Glutamatergic neuron (in vitro differentiated cells): ENCODE data around the gene KIF3A. TPM values are rescaled to one million over a fixed set of nuclear protein-coding genes. Genes with fewer than 3 reads are reported as not detected.

Experiments used
- DNase-seq: peaks from one replicate; pipeline ENCODE4 v3.0.0; 2022
- H3K27ac Mint-ChIP-seq: one replicate; pipeline ENCODE4 v1.8.0; 2020; ENCODE audit warnings: mild to moderate bottlenecking, mixed read lengths, inconsistent platforms; ENCODE audit not compliant: unreplicated experiment
- H3K27me3 Mint-ChIP-seq: one replicate; pipeline ENCODE4 v1.8.0; 2020; ENCODE audit warnings: mild to moderate bottlenecking, moderate library complexity, mixed read lengths, inconsistent platforms; ENCODE audit not compliant: unreplicated experiment
- H3K36me3 Mint-ChIP-seq: one replicate; pipeline ENCODE4 v1.8.0; 2020; ENCODE audit warnings: mild to moderate bottlenecking, mixed read lengths, inconsistent platforms; ENCODE audit not compliant: unreplicated experiment
- H3K4me1 Mint-ChIP-seq: one replicate; pipeline ENCODE4 v1.8.0; 2020; ENCODE audit warnings: mild to moderate bottlenecking, low read depth, mixed read lengths, inconsistent platforms; ENCODE audit not compliant: unreplicated experiment
- H3K4me3 Mint-ChIP-seq: one replicate; pipeline ENCODE4 v1.8.0; 2020; ENCODE audit warnings: mild to moderate bottlenecking, mixed read lengths, inconsistent platforms; ENCODE audit not compliant: unreplicated experiment
- H3K9me3 Mint-ChIP-seq: one replicate; pipeline ENCODE4 v1.8.0; 2020; ENCODE audit warnings: mild to moderate bottlenecking, moderate library complexity, mixed read lengths, inconsistent platforms; ENCODE audit not compliant: unreplicated experiment
- total RNA-seq: library from RNA; stranded (reverse); fragmentation: NEBNext Ultra II Directional; extraction: Animal tissue kit (Norgen Biotek cat#: 25700); gene quantifications from one replicate; pipeline ENCODE4 v1.2.1, GENCODE V29; 2021; ENCODE audit not compliant: unreplicated experiment
- TF ChIP-seq, protein P1 (sequence below): fragments of 200-600 bp; sonication (generic); IDR thresholded peaks from one replicate; pipeline ENCODE4 v1.5.0; 2021; ENCODE audit not compliant: partially characterized antibody, unreplicated experiment

Gene KIF3A
- total RNA-seq, 1 donor from 2014 or later: 42.4 TPM

DNA sequence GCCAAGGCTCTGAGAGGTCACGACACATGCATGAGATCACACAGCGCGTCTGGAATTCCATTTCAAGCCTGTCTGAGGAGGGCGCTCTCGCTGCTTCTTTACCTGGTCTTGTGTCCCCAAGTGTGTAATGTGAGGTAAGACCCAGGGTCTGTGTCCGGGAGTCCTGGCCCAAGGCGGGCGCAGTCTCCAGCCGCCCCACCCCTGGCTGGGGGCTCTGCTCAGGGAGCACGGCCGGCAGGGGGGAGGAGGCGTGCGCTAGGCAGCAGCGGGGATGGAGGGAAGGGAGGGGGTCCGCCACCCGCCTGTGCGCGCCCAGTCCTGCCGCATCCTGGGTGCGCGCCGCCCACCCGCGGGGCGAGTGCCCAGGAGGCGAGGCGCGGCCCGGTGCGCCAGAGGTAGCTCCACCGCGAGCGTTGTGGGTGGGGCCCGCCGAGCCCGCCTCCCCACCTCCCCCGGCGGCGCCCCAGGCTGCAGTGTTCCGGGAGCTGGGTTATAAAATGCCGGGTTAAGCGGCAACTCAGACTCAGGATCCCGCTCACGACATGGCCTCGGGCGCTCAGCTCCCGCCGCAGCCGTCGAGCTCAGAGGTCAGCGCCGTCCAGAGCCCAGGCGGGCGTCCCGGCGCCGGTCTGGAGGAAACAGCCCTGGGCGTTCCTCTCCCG is 9.7 kb upstream of the KIF3A start, which contains the start of gene CCNI2:
Gene CCNI2 (plus strand): TSS at position 473 of the 662 bp plus-strand sequence. CDS start 70 bp downstream, at position 543.
- peaks cover 10% of the 10 kb centered on the region for H3K27me3 Mint-ChIP-seq
- peak; percentile 53 for DNase-seq
- TF ChIP-seq, protein P1, sequence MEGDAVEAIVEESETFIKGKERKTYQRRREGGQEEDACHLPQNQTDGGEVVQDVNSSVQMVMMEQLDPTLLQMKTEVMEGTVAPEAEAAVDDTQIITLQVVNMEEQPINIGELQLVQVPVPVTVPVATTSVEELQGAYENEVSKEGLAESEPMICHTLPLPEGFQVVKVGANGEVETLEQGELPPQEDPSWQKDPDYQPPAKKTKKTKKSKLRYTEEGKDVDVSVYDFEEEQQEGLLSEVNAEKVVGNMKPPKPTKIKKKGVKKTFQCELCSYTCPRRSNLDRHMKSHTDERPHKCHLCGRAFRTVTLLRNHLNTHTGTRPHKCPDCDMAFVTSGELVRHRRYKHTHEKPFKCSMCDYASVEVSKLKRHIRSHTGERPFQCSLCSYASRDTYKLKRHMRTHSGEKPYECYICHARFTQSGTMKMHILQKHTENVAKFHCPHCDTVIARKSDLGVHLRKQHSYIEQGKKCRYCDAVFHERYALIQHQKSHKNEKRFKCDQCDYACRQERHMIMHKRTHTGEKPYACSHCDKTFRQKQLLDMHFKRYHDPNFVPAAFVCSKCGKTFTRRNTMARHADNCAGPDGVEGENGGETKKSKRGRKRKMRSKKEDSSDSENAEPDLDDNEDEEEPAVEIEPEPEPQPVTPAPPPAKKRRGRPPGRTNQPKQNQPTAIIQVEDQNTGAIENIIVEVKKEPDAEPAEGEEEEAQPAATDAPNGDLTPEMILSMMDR: peak; percentile 24
- peaks cover 4% of the 10 kb centered on the region for H3K36me3 Mint-ChIP-seq
- no peak within 1 kb of the TSS for H3K27ac Mint-ChIP-seq
- H3K9me3 Mint-ChIP-seq: peaks cover 5% of the 10 kb centered on the region
- H3K4me1 Mint-ChIP-seq: peaks cover 3% of the 10 kb centered on the region
- H3K4me3 Mint-ChIP-seq: peak within 1 kb of the TSS; percentile 69

DNA sequence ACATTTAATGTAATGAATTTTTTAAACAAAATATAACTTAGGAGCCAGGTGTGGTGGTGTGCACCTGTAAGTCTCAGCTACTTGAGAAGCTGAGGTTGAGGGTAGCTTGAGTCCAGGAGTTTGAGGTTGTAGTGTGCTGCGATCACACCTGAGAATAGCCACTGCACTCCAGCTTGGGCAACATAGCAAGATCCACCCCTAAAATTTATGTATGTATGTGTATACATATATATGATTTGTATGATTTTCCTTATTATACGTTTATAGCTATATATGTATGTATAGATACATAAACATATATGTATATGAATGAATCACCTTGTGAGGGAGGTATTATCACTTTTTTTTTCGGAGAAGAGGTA is 9.2 kb upstream of the KIF3A start:
- peaks cover 10% of the 10 kb centered on the region for H3K27me3 Mint-ChIP-seq
- peaks cover 3% of the 10 kb centered on the region for H3K4me1 Mint-ChIP-seq
- H3K36me3 Mint-ChIP-seq: peaks cover 4% of the 10 kb centered on the region
- no peak overlapping the region for H3K27ac Mint-ChIP-seq
- H3K9me3 Mint-ChIP-seq: peaks cover 5% of the 10 kb centered on the region
- H3K4me3 Mint-ChIP-seq: peak overlapping the region; percentile 69
- TF ChIP-seq, protein P1: no peak
- DNase-seq: no peak

DNA sequence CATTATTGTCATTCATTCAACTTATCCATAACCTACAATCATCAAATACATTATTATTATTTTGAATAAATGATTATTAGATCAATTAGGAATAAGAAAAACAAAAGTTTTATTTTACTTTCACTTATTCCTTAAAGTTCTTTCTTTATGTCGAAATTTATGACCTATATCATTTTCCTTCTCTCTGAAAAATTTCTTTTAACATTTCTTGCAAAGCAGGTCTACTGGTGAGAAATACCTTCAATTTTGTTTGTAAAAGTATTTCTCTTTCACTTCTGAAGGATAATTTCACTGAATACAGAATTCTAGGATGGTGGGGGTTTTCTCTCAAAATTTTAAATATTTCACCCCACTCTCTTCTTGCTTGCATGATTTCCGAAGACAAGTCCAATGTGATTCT is 7.3 kb upstream of the KIF3A start:
- Mint-ChIP-seq H3K9me3 (peaks cover 5% of the 10 kb centered on the region), H3K4me1 (peaks cover 3% of the 10 kb centered on the region), H3K4me3 (no peak overlapping the region), H3K27ac (no peak overlapping the region), H3K27me3 (peaks cover 10% of the 10 kb centered on the region), H3K36me3 (peaks cover 4% of the 10 kb centered on the region)
- TF ChIP-seq, protein P1: no peak
- DNase-seq: no peak

DNA sequence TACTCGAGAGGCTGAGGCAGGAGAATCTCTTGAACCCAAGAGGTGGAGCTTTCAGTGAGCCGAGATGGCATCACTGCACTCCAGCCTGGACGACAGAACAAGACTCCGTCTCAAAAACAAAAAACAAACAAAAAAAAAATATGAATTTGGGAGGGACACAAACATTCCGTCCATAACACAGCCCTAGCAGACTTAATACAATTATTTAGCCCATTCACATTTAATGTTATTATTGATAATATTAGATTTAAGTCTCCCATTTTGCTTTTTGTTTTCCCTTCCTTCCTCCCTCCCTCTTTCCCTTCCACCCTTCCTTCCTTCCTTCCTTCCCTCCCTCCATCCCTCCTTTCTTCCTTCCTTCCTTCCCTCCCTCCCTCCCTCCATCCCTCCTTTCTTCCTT is 5.3 kb upstream of the KIF3A start:
- TF ChIP-seq, protein P1: no peak
- H3K27ac Mint-ChIP-seq: no peak overlapping the region
- H3K36me3 Mint-ChIP-seq: no peaks in the 10 kb centered on the region
- no peak for DNase-seq
- H3K4me3 Mint-ChIP-seq: no peak overlapping the region
- H3K9me3 Mint-ChIP-seq: peaks cover 4% of the 10 kb centered on the region
- peaks cover 4% of the 10 kb centered on the region for H3K27me3 Mint-ChIP-seq
- no peaks in the 10 kb centered on the region for H3K4me1 Mint-ChIP-seq

DNA sequence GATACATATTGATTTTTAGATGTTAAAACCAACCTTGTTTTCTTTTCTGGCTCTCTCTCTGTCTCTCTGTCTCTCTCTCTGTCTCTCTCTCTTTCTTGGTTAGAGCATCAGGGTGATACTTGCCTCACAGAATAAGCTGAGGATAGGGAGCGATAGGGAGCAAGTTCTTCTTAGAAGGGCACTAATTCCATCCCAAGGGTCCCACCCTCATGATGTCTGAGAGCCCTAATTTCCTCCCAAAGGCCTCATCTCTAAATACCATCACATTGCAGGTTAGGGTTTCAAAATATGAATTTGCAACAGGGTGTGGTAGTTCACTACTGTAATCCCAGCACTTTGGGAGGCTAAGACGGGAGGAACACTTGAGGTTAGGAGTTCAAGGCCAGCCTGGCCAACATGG is 4.8 kb upstream of the KIF3A start:
- no peaks in the 10 kb centered on the region for H3K36me3 Mint-ChIP-seq
- peaks cover 7% of the 10 kb centered on the region for H3K27me3 Mint-ChIP-seq
- H3K27ac Mint-ChIP-seq: no peak overlapping the region
- no peak for DNase-seq
- TF ChIP-seq, protein P1: no peak
- H3K4me1 Mint-ChIP-seq: no peaks in the 10 kb centered on the region
- no peak overlapping the region for H3K4me3 Mint-ChIP-seq
- peaks cover 7% of the 10 kb centered on the region for H3K9me3 Mint-ChIP-seq
